ENCODE measurements around the gene STAU1.

DNA sequence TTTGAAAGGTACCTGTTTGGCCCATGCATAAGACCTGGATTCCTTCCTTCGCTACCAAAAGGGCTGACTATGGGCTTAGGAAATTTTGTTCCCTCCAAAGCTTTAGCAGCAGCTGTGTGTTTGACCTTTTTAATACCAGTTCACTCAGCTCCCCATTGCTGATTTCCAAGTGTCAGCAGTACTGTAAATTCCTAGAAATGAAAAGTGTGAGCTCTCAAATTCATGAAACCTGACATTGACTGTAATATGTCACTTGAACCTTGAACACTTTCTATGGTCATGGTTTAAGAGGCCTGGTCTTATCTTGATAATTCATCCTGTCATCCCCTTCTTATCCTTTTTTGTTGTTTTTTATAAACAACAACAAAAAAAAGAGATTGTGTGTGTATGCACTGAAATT is 31.7 kb downstream of the STAU1 start:
- no peak for TF ChIP-seq EP300 (IDR thresholded peaks at IDR 0.05)
- TF ChIP-seq POLR2A (IDR thresholded peaks at IDR 0.05) = no peak

All from ovary (tissue), 1 donor.